Inferior parietal cortex (tissue), 1 donor: ENCODE measurements around the gene DBN1.

Experiments
- DNase-seq: peaks from one replicate; pipeline ENCODE4 v3.0.0-alpha.2; 2016; ENCODE audit errors: extremely low spot score

The DBN1 gene

DNA sequence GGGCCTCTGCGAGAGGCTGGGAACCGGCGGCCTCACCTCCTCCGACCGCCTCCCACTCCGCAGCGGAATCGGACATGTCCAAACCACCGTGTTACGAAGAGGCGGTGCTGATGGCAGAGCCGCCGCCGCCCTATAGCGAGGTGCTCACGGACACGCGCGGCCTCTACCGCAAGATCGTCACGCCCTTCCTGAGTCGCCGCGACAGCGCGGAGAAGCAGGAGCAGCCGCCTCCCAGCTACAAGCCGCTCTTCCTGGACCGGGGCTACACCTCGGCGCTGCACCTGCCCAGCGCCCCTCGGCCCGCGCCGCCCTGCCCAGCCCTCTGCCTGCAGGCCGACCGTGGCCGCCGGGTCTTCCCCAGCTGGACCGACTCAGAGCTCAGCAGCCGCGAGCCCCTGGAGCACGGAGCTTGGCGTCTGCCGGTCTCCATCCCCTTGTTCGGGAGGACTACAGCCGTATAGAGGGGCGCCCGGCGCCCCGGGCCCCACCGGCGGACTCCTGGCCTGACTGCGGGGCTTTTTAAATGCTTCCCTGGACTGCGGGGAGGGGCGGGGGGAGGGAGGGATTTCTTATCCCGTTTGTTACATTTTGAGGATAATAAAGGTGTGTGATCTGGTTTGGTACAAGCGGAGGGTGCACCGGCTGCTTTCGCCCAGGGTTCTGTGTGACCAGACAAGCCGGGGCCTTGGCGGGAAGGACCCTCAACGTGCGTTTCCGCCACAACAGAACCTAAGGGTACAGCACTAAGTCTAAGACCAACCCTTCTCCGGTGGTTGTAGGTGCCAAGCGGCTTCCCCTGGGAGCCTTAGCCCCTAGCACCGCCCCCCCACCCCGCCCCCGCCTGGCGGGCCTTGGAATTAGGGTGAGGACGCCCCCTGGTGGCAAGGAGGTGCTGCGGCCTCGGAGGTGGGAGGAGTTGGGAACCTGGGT, 17.5 kb downstream of the DBN1 start:
- DNase-seq: peak; percentile 80

GRCh38 chr5:177455036-177455660, 18.3 kb downstream of the DBN1 start:
- DNase-seq: peak; percentile 66

- DNase-seq: peak; percentile 85
Observed at GRCh38 chr5:177454397-177455035, 18.9 kb downstream of the DBN1 start.

- no peak for DNase-seq
Observed at GRCh38 chr5:177453852-177454396, 19.5 kb downstream of the DBN1 start.

DNA sequence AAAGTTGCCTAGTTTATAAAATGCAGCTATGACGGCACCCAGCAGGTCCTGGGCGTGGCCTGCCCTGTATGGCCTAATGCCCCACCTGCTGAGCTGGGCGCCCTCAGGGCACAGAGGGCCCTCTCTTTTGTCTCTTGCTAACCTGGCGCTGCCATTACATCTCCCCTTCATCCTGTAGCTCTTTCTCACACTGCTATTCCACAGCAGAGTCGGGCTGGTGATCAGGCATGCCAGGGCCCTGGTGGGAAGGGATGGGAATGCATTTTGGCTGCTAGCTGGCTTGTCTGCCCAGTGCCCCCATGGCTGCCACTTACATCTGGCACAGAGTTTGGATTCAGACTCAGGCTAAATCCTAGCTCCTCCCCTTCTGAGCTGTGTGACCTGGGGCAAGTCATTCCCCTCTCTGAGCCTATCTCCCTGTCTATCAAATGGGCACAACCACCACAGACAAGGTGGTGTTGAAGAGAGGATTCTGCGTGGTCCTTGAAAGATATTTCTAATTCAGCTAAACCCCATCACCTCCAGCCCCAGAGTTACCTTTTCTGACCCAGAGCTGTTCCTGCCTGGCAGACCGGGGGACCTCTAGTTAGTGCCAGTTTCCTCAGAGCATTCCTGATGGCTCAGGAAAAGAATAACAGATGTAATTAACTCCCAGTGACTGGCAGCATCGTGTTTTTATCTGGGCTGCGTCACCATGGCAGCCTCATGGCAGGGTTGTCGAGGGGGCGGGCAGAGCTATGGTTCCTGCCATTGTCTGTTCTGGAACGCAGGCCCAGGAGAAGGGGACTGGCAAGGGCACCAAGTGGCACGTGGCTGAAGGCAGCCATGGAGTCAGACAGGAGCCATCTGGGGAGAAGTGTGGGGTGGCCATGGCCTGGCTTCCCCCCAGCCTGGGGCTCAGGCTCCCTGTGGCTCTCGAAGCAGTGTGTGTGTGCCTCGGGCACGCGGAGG, 20.5 kb downstream of the DBN1 start:
- DNase-seq: no peak

DNA sequence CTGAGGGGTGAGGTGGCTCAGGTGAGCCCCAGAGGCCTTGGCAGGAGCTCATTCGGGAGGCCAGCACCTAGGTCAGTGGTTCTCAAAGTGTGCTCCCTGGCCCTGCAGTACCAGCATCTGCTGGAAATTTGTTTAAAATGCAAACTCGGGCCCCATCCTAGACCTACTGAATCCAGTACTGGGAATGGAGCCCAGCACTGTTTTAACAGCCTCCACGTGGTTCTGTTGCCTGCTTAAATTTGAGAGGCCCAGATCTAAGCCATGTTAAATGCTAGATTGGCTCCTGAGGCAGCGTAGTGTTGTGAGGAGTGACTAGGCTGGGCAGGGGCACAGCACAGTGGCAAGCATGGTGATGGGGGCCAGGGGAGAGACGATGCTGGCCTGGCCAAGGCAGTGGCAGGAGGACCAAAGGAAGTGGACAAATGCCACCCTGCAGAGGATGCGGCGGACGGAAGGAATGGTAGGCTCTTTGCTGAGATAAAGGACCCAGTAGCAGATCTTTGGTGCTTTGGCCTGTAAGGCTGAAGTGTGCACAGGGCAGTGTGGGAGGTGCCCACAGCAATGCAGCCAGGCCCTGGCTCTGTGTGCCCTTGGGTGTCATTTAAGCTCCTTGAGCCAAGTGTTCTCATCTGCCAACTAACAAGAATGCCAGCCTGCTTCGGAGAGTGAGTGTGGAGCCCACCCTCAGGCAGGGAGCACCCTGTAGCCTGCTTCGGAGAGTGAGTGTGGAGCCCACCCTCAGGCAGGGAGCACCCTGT, 22.6 kb downstream of the DBN1 start:
- peak; percentile 67 for DNase-seq

GRCh38 chr5:177449140-177450061, 24.0 kb downstream of the DBN1 start:
- DNase-seq: no peak

DNA sequence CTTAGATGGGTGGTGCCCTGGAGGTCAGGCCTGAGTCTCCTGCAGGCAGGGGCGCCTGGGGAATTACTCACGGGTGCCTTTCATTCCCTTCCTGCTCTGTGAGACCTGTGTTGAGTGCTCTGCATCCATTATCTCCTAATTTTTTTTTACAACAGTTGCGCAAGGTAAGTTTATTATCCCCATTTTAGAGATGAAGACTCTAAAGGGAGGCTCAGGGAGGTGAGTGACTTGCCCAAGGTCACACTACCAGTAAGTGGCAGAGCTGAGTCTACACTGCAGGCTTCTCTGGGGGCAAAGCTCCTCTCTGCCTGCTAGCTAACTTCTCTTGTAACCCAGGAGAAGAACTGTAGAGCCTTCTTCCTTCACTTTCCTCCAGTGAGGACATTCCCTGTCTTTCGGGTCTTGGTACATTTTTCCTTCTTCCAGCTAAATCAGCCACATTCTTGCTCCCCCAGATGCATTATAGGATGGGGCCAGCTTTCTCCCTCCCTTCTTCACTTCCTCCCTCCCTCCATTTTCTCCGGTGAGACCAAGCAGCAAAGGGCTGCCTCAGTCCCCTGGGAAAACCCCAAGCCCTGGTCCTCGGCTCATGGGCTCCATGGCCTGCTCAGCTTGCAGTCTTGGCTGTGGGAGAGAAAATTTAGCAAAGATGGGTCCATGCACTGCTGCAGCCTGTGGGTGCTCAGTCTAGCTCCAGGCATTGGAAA, 25.0 kb downstream of the DBN1 start:
- no peak for DNase-seq

DNA sequence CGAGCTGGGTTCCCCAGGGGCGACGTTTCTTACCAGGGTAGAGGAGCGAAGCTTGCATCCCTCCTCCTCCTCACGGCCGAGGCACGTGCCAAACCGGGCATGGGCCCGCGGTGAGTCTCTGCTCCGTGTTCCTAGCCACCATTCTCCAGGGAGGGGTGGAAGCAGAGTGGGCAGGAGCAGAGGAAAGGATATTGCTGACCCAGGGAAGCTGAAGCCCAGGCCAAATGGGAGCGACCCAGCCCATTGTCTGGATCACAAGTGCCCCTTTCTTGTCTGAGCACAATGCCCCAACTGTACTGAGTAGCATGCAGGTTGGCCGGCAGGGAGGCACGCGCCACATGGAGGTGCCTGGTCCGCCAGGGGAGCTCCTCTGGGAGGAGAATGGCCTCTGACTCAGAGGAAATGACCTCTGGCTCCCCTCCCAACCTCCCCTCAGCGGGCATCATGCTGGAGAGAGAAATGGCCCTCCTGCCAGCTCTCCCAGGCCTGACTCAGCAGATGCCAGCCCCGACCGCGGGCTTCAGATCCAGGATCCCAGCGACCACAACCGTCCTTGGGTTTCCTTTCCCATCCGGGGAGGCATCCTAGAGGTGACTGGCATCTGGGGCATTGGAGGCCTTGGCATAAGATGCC, 25.7 kb downstream of the DBN1 start:
- DNase-seq: peak; percentile 78

DNA sequence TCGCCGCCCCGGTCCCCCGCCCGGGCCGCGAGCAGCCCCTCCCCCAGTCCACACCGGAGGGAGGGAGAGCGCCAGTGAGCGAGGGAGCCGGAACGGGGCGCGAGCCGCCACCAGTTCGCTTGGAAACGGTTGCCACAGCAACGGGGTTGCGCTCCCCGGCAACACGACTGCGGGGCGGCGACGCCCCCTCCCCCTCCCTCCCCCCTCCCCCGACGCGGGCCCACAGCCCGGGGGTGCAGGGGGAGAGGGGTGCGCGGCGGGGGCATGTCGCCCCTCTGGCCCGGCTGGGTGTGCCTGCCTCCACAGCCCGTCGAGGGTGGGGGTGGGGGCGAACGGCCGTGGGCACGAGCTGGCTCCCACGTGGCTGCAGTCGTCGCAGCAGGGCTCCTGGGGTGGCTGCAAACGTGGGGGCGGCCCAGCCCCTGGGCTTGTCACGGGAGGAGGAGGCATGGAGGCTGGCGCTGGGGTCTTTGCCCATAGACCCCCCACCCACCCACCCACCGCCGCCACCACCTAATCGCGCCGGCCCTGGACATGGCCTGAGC, 26.3 kb downstream of the DBN1 start:
- no peak for DNase-seq

DNA sequence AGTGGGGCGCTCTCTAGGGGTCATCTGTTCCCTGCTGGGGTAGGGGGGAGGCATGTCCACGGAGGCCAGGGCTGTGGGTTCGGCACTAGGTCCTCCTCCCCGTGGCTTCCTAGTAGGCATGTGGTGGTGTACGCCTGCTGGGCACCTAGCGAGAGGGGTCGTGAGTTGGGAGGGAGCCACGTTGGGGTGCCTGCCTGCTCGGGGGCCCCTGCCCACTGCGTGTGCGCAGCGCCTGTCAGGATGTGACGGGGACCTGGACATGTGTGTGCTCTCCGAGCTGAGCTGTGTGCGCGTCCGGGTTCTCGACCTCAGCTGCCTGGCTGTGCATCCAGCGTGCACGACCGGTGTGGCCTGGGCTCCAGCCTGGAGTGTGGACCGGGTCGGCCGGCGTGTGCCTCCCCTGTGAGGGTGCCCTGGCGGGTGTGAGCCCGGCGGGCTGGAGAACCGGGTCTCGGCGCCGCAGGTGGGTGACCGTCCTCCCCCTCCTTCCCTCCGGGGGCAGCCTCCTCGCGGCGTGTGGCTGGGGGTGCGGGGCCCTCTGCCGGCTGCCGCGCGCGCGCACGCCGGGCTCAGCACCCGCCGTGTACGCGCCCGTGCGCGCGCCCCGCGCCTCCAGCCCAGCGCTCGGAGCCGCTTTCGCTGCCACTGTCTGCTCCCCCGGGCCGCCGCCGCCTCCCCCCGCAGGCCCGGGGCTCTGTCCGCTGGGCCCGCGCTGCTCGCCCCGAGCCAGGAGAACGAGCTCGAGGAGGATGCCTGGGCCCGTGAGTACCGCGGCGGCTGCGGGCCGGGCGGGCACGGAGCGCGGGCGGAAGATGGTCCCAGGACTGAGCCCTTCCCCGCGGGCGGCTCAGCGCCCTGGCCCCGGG, 27.0 kb downstream of the DBN1 start, which contains the start of gene PRR7:
Gene PRR7 (plus strand): TSS at position 615 of the 866 bp plus-strand sequence. CDS start 8,254 bp downstream, outside the sequence.
- peak; percentile 60 for DNase-seq

- no peak for DNase-seq
Observed at GRCh38 chr5:177445917-177446199, 27.6 kb downstream of the DBN1 start.

- no peak for DNase-seq
Observed at GRCh38 chr5:177445052-177445916, 28.1 kb downstream of the DBN1 start.

- no peak for DNase-seq
Observed at GRCh38 chr5:177444106-177445051, 29.1 kb downstream of the DBN1 start.
